HG03060 (cell line): ENCODE measurements around the gene LSP1.

Experiments used
- ATAC-seq: cut with Tn5 transposase; IDR thresholded peaks from one replicate; pipeline ENCODE4 v1.9.1; 2021; ENCODE audit warnings: low read depth, moderate number of reproducible peaks; ENCODE audit not compliant: unreplicated experiment

Gene LSP1

GRCh38 chr11:1847006-1847735 is 5.7 kb upstream of the LSP1 start:
- ATAC-seq, result no peak

DNA sequence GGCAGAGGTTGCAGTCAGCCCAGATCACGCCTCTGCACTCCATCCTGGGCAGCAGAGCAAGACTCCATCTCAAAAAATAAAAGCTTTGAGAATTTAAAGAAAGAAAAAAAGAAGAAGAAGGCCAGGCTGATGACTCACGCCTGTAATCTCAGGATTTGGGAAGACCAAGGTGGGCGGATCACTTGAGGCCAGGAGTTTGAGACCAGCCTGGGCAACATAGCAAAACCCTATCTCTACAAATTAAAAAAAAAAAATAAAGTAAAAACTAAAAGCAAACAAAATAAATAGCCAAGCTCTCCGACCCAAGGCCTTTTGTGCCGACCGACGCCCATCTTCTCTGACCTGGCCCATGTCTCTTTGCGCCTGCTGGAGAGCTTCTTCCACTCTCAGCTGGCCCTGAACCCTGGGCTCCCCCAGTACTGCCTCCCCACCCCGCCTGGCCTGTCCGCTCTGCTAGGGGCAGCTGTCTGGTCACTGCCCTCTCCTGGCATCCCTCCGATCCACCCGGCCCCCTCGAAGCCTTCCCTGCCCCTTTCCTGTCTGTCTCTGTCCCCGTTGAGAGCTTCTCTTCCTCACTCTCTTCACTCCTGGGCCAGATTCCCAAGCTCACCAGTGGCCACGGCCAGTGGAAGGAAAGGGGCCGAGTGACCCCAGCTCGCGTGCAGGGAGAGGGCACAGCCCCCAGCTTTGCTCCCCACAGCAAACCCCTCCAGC is 4.8 kb upstream of the LSP1 start:
- ATAC-seq, result no peak

- no peak for ATAC-seq
Observed at GRCh38 chr11:1848640-1849430, 4.0 kb upstream of the LSP1 start.

- no peak for ATAC-seq
Observed at GRCh38 chr11:1851468-1852180, 1.3 kb upstream of the LSP1 start.

DNA sequence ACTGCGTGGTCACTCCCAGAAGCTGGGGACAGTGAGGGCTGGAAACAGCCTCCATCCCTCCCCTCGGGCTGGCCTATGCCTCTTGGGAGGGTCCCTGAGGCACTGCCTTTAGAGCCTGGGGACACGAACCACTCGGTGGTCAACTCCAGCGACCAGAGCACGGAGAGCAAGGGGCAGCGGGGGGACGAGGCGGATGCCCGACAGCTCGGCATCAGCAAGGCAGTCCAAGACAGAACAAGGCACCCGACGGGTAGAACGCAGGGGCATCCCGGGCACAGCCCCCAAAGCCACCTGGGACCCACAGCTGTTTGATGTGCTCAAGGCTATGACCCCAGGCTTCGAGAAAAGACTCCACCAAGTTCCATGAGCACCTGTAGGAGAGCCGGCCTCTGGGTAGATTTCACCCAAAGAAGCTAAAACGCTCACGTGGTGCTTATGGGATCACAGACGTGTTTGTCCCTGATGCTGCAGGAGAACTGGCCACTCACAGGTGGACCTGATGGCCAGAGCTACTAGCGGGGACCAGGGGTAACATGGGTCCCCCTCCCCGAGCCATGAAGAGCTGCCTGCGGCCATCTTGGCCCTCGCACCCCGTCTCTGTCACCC is 510 bp upstream of the LSP1 start:
- ATAC-seq, result no peak

DNA sequence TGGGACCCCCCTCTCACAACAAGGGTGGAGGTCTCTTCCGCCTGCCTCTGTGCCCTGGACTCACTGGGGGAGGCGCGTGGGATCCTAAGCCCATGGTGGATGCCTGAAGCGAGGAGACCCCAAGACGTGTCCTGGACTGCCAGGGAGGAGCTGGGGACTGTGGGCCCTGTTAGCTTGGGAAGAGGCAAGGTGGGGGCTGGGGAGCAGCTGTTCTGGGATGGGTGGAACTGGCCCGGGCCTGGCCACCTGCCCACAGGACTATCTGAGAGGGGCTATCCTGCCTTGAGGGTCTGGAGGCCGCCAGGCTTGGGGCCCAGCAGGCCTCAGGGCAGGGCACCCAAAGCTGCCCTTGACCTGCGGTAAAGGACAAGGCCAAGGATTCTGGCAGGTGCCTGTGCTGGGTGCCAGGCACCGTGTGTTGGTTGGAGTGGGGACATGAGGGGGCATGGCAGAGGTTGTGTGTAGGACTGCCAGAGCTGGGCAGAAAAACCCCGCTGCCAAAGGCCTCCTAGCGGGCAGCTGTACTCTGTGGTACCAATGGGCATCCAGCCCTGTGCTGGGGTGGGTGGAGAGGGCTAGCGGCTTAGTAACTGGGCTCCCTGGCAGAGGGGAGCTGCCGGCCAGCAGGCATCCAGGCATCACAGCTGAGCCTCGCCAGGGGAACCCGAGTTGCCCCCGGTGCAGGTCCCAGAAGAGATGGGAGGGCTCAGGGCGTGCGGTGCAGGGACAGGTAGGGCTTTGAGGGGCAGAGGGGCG is 670 bp downstream of the LSP1 start:
- no peak for ATAC-seq

- no peak for ATAC-seq
Observed at GRCh38 chr11:1854132-1854948, 1.5 kb downstream of the LSP1 start.

DNA sequence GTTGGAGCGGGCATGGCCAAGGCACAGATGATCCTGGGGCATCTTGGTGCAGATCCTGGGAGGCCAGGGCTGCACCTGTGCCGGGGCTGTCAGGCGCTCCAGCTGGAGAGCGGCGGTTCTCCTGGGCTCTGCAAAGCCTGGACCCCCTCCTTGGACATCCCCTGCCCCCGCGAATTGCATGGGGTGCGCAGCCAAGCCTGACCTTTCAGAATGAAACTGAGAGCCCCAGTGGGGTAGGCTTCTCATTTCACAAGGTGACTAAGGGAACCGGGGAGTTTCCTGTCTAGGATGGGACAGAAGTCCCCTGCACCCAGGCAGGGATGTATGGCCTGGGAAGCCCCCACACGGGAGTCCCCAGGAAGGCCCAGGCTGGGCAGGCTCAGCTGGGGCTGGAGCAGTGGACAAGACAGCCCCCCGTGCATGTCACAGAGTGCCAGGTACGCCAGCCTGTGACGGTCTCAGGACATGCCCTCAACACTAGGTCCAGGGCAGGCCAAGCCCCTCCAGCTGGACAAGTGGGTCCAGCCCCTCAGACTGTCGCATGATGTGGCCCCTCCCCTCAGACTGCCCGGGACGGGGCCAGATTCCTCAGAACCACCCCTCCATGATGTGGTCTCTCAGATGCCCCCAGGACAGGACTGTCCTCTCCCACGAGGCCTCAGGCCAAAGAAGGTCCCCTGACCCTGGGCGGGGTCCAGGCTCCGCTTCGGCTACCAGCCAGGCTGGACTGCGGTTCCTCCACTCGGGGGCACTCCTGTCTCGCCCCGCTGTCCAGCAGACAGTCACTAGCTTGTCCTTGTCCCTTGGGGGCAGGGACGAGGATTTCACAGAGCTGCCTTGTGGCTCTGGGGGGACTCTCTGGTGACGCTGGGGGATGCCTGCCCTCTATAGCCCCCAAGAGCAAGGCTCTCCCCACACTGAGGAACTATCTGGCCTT is 2.3 kb downstream of the LSP1 start:
- ATAC-seq, result no peak

GRCh38 chr11:1855886-1856265 is 3.0 kb downstream of the LSP1 start:
- ATAC-seq, result no peak

GRCh38 chr11:1856306-1857005 is 3.6 kb downstream of the LSP1 start:
- no peak for ATAC-seq

DNA sequence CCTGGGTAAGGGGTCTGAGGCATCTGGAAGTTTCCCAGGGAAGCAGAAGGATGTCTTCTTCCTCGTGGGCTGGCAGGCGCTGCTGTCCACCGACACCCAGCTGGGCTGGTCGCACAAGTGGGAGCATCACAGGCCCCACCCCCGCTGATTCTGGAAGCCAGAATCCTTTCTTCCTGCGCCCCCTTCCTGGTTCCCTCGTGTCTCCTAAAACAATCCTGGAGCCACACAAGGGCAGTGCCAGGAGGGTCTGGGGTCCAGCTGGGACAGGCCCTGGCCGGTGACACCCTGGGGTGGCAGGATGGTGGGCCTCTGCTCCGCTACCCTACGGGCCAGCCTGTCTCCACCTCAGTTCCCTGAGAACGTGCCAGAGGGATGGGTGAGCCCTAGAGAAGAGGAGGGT is 4.2 kb downstream of the LSP1 start:
- no peak for ATAC-seq

DNA sequence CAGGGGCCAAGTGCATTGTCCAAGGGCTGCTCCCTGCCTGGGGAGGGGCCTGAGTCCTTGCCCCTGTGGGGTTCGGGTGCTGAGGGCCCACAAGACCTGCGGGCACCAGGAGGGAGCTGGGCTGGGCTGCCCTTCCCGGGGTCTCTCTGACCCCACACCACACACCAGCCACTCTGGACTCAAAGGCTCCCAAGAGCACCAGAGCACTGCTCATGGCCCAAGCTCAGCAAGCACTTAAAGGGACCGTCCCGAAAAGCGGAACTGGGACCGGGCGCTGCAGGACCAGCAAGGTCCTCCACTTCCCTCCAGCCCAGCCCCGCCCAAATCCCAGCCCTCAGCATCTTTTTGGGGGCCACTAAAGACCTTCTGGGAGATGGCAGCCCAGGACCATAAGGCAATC is 5.3 kb downstream of the LSP1 start:
- no peak for ATAC-seq

DNA sequence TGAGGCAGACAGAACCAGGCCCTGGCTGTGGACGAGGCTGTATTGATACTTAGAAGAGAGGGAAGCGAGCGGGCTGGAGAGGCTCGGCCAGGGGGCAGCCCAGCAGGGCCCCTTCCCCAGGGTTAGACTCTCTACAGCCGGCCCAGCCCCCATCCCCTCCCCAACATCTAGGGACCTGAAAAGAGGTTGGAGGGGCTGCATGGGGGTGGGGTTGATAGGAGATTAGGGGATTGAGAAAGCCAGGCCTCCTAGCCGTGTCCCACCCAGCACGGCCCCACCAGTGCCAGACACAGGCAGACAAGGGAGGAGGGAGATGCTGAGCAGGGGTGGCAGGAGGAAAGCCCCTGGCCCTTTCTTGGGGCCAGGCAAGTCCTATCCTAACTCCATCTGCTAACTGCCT is 5.7 kb downstream of the LSP1 start:
- no peak for ATAC-seq

DNA sequence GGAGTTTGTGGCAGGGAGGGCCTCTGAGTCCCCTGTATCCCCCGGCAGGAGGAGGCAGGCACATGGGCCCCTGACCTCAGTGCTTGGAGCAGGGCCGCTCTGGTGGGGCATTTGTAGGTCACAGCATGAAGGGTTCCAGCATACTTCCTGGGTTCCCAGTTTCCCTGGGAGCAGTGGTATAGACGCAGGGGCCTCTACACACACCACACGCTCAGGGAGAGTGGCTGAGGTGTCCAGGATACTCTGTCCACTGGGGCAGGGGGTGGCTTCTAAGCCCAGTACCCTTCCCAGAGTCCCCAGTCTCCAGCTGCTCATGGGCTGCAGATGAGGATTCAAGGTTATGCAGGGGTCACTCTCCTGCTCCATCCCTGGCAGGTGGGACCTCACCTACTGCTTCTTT is 6.1 kb downstream of the LSP1 start:
- ATAC-seq, result no peak

DNA sequence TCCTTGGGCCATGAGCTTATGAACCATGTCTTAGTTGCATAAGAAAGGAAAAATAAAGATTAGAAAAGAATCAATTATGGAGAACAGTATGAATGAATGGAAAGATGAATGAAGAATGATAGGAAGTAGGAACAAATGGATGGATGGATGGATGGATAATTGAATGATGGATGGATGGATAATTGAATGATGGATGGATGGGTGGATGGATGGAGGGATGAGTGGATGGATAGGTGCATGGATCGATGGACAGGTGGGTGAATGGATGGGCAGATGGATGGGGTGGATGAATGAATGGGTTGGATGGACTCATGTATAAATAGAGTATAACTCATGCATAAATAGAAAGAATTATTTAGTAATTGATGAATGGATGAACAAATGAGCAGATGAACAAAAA is 7.2 kb downstream of the LSP1 start:
- no peak for ATAC-seq

DNA sequence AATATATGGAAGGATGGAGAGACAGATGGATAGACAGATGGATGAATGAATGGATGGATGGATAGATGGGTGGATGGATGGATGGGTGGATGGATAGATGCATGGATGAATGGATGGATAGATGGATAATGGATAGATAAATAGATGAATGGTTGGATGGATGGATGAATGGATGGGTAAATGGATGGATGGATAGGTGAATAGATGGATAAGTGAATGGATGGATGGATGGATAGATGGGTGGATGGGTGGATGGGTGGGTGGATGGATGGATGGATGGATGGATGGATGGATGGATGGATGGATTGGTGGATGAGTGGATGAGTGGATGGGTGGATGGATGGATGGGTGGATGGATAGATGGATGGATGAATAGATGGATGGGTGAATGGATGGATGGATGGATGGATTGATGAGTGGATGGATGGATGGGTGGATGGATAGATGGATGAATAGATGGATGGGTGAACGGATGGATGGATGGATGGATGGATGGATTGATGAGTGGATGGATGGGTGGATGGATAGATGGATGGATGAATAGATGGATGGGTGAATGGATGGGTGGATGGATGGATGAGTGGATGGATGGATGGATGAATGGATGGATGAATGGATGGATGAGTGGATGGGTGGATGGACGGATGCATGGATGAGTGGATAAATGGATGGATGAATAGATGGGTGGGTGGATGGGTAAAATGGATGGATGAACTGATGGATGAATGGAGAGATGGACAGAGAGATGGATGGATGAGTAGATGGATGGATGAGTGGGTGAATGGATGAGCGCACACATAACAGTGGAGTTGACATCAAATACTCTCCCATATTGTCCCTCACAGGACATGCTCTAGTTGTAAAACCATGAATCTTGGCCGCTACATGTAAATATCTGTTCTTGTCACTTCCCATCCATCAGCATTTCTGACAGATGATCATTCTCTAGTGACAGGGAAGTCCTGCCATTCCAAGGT is 8.8 kb downstream of the LSP1 start:
- no peak for ATAC-seq
